Measurements from ENCODE around the gene FRA10AC1. TPM values are rescaled to one million over a fixed set of nuclear protein-coding genes. Genes with fewer than 3 reads are reported as not detected.
A peak's percentile ranks its signal among the peaks of the same experiment; 100 is the strongest.

Gene FRA10AC1
- total and polyA plus RNA-seq, 2 of the 13 experiments (the other 11 are each of a cell fraction or from before 2014, with no cell fraction given) = 5.3 to 7.4 TPM

- TF ChIP-seq SYNCRIP (IDR thresholded peaks at IDR 0.05; ENCODE audit: insufficient read depth, low read depth, low read length) (no peak), CCDC6 (CRISPR knock-in tag; IDR thresholded peaks at IDR 0.05) (peak; percentile 68; the same call in 1 of the 2 replicates), PHF8 (CRISPR knock-in tag; IDR thresholded peaks at IDR 0.05) (peak; percentile 84), ZNF724P (CRISPR knock-in tag; IDR thresholded peaks at IDR 0.05; ENCODE audit: borderline replicate concordance) (peak; percentile 87; the same call in 1 of the 2 replicates), SMAD3 (CRISPR knock-in tag; IDR thresholded peaks at IDR 0.05) (peak; percentile 90), SP1 (IDR thresholded peaks at IDR 0.05) (no peak), SP1 (CRISPR knock-in tag; IDR thresholded peaks at IDR 0.05) (peak; percentile 87), HDAC1 (CRISPR knock-in tag; IDR thresholded peaks at IDR 0.05) (peak; percentile 98), TMF1 (CRISPR knock-in tag; IDR thresholded peaks at IDR 0.05; ENCODE audit: low read depth) (0 out of 2 replicates have a peak, but pooled peaks have one; percentile 32), RELA (CRISPR knock-in tag; IDR thresholded peaks at IDR 0.05) (peak; percentile 75; the same call in 1 of the 2 replicates), ELF3 (CRISPR knock-in tag; IDR thresholded peaks at IDR 0.05) (peak; percentile 77), RFX1 (IDR thresholded peaks at IDR 0.05) (no peak), ZNF672 (CRISPR knock-in tag; IDR thresholded peaks at IDR 0.05) (0 out of 2 replicates have a peak, but pooled peaks have one; percentile 75), ZNF644 (CRISPR knock-in tag; IDR thresholded peaks at IDR 0.05; ENCODE audit: low read depth) (peak; percentile 55; the same call in 1 of the 2 replicates), ZNF143 (CRISPR knock-in tag; IDR thresholded peaks at IDR 0.05) (peak; percentile 72; the same call in 1 of the 2 replicates), MAFF (IDR thresholded peaks at IDR 0.05; ENCODE audit: low read depth, low read length) (no peak), ZNF34 (CRISPR knock-in tag; IDR thresholded peaks at IDR 0.05; ENCODE audit: borderline replicate concordance) (peak; percentile 96; the same call in 1 of the 2 replicates), ZBED4 (CRISPR knock-in tag; IDR thresholded peaks at IDR 0.05; ENCODE audit: borderline replicate concordance) (peak; percentile 69; the same call in 1 of the 2 replicates), TAF1 (CRISPR knock-in tag; IDR thresholded peaks at IDR 0.05) (peak; percentile 83), KLF6 (CRISPR knock-in tag; IDR thresholded peaks at IDR 0.05) (peak; percentile 83; the same call in 1 of the 2 replicates), ZNF749 (CRISPR knock-in tag; IDR thresholded peaks at IDR 0.05; ENCODE audit: borderline replicate concordance) (peak; percentile 84; the same call in 1 of the 2 replicates)
- TF ChIP-seq, protein P1, sequence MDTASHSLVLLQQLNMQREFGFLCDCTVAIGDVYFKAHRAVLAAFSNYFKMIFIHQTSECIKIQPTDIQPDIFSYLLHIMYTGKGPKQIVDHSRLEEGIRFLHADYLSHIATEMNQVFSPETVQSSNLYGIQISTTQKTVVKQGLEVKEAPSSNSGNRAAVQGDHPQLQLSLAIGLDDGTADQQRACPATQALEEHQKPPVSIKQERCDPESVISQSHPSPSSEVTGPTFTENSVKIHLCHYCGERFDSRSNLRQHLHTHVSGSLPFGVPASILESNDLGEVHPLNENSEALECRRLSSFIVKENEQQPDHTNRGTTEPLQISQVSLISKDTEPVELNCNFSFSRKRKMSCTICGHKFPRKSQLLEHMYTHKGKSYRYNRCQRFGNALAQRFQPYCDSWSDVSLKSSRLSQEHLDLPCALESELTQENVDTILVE (CRISPR knock-in tag; IDR thresholded peaks at IDR 0.05) = peak; percentile 98
- TF ChIP-seq, protein P2, sequence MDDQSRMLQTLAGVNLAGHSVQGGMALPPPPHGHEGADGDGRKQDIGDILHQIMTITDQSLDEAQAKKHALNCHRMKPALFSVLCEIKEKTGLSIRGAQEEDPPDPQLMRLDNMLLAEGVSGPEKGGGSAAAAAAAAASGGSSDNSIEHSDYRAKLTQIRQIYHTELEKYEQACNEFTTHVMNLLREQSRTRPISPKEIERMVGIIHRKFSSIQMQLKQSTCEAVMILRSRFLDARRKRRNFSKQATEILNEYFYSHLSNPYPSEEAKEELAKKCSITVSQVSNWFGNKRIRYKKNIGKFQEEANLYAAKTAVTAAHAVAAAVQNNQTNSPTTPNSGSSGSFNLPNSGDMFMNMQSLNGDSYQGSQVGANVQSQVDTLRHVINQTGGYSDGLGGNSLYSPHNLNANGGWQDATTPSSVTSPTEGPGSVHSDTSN (CRISPR knock-in tag; IDR thresholded peaks at IDR 0.05; ENCODE audit: borderline replicate concordance) = no peak
- TF ChIP-seq, protein P3, sequence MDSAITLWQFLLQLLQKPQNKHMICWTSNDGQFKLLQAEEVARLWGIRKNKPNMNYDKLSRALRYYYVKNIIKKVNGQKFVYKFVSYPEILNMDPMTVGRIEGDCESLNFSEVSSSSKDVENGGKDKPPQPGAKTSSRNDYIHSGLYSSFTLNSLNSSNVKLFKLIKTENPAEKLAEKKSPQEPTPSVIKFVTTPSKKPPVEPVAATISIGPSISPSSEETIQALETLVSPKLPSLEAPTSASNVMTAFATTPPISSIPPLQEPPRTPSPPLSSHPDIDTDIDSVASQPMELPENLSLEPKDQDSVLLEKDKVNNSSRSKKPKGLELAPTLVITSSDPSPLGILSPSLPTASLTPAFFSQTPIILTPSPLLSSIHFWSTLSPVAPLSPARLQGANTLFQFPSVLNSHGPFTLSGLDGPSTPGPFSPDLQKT (CRISPR knock-in tag; IDR thresholded peaks at IDR 0.05; ENCODE audit: borderline replicate concordance) = no peak
Observed at GRCh38 chr10:93702210-93703001, at the start of gene FRA10AC1 (continued).

Measured in HepG2 (cell line).